SK-N-MC (cell line): ENCODE results near the gene ELFN2.

Experiments used
- EZH2 ChIP-seq: fragments of 200-600 bp; sonication (generic); IDR thresholded peaks from one replicate; pipeline ENCODE4 v1.6.1; 2017; ENCODE audit warnings: antibody characterized with exemption
- POLR2AphosphoS5 ChIP-seq: IDR thresholded peaks from 2 replicates; pipeline ENCODE4 v1.6.1; 2012; ENCODE audit warnings: mild to moderate bottlenecking, low read depth, low read length, borderline replicate concordance

DNA sequence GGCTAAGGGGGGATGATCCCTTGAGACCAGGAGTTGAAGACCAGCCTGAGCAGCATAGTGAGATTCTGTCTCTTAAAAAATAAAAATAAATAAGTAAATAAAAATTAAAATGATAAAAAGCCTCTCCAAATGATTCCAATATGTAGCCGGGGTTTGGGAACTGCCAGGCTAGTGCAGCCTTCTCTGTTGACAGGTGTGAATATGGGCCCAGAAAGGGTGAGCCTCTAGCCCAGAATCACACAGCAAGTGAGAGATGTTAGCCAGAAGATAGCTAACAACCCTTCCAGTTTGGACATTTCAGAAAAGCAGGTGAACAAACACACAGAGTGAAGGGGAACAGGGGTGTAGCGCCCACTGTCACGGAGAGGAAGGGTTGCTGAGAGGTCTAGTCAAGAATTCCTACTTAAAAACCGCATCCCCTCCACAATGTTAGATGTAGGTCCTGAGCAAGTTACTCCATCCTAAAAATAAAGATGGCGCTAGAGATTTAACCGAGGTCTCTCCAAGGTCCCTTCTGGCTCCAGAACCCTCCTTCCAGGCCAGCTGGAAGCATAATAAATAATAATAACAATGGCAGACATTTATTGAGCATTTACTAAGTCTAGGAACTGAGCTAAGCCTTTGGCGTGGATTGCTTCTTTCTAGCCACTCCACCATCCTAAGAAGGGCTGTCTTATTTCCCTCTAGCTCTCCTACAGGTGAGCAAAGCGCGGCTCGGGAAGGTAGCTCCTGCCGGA lies 93.4 kb downstream of the ELFN2 start:
- TF ChIP-seq EZH2 (no peak), POLR2AphosphoS5 (no peak)
